Uterus (tissue), 4 donors: ENCODE data around the gene NAP1L5. TPM values are rescaled to one million over a fixed set of nuclear protein-coding genes. Genes with fewer than 3 reads are reported as not detected.

Experiments used
- DNase-seq, 2 donors: peaks; one replicate each; pipeline ENCODE4 v3.0.0-alpha.2; 2019 to 2020
- H3K27ac ChIP-seq, 2 donors: fragments of 200-600 bp; sonication (generic); 1 replicate in 1 of 2; 2 replicates in 1 of 2; pipeline ENCODE4 v1.5.1; 2016 to 2018
- H3K27me3 ChIP-seq, 2 donors: fragments of 200-600 bp; sonication (generic); one replicate each; pipeline ENCODE4 v1.5.1; 2018 to 2019; ENCODE audit warnings: control low read depth in 1 of 2
- H3K36me3 ChIP-seq, 2 donors: fragments of 200-600 bp; sonication (generic); one replicate each; pipeline ENCODE4 v1.5.1; 2019; ENCODE audit warnings: control low read depth in 1 of 2
- H3K4me1 ChIP-seq, 2 donors: fragments of 200-600 bp; sonication (generic); one replicate each; pipeline ENCODE4 v1.5.1; 2018 to 2019; ENCODE audit warnings: control low read depth in 1 of 2
- H3K4me3 ChIP-seq, 2 donors: fragments of 200-600 bp; sonication (generic); 1 replicate in 1 of 2; 2 replicates in 1 of 2; pipeline ENCODE4 v1.5.1; 2018 to 2019; ENCODE audit warnings: mild to moderate bottlenecking in 1 of 2
- H3K9me3 ChIP-seq, 2 donors: fragments of 200-600 bp; sonication (generic); one replicate each; pipeline ENCODE4 v1.5.1; 2019; ENCODE audit warnings: control low read depth in 1 of 2
- CTCF ChIP-seq, 4 experiments: fragments of 200-600 bp in 2 of 4; fragments of 450-650 bp in 2 of 4; sonication (generic) in 2 of 4; IDR thresholded peaks; one replicate each; pipeline ENCODE4 v1.5.1; 2016 to 2019; ENCODE audit warnings: antibody characterized with exemption in 4 of 4, mild to moderate bottlenecking in 2 of 4, moderate library complexity in 1 of 4
- POLR2A ChIP-seq, 2 donors: fragments of 450-650 bp; IDR thresholded peaks; one replicate each; pipeline ENCODE4 v1.6.1; 2016; ENCODE audit warnings: antibody characterized with exemption in 2 of 2, mild to moderate bottlenecking in 1 of 2, moderate library complexity in 1 of 2
- intact Hi-C: fragments of 100-400 bp; cut with DNase I; formaldehyde crosslinking; loops from one replicate; pipeline ENCODE4 v1.15.1; 2023; ENCODE audit warnings: low total_unique reads
- total RNA-seq, 4 donors: library from RNA; depleted of rRNA in 3 of 4; stranded (reverse); fragments of >200 nt in 3 of 4; gene quantifications; one replicate each; pipeline versions ENCODE4 v1.1.0 to v1.2.4, GENCODE V29; 2014 to 2023
- donor health status: DM: yes; HTN: yes; CAD: no.

The NAP1L5 gene
- total RNA-seq, 4 donors from 2014 or later: 3.8 to 15.6 (median 10.4) TPM

DNA sequence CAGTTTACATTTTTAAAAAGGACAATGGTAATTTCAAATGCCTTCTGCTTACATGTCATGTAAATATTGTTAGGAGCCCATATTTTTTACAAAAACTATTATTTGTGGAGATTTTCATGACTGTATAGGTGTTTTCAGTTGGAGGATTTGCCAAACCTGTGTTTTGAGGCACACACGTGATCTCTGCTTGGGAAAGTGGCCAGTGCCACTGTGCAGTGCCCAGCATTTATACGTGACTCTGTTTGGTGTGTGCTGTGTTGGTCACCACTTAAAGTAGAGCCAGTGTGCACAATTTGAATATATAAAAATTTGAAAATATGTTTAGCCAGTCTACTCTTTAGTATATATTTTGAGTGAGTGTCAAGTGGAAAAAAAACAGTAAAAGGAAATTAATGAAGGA, 26.8 kb upstream of the NAP1L5 start:
- TF ChIP-seq POLR2A (IDR thresholded peaks at IDR 0.05) (no peak), CTCF (IDR thresholded peaks at IDR 0.05) (no peak)
- H3K4me1 ChIP-seq: no peaks in the 10 kb centered on the region
- H3K4me3 ChIP-seq: no peak overlapping the region
- intact Hi-C loops: no loop called here
- no peaks in the 10 kb centered on the region for H3K36me3 ChIP-seq
- H3K27ac ChIP-seq: no peak overlapping the region
- no peak for DNase-seq
- no peaks in the 10 kb centered on the region for H3K9me3 ChIP-seq
- no peaks in the 10 kb centered on the region for H3K27me3 ChIP-seq

- H3K27me3 ChIP-seq: no peaks in the 10 kb centered on the region
- no peak overlapping the region for H3K27ac ChIP-seq
- intact Hi-C loops: no loop called here
- TF ChIP-seq POLR2A (IDR thresholded peaks at IDR 0.05): no peak
- no peak for TF ChIP-seq CTCF (IDR thresholded peaks at IDR 0.05)
- no peaks in the 10 kb centered on the region for H3K4me1 ChIP-seq
- no peak overlapping the region for H3K4me3 ChIP-seq
- no peaks in the 10 kb centered on the region for H3K36me3 ChIP-seq
- no peak for DNase-seq
- H3K9me3 ChIP-seq: peaks cover 0 to 1% of the 10 kb centered on the region in 2 donors
These were observed 25.2 kb upstream of the NAP1L5 start for GRCh38 chr4:88722828-88723227.

GRCh38 chr4:88722276-88722780, 24.7 kb upstream of the NAP1L5 start:
- Histone ChIP-seq H3K4me3 (no peak overlapping the region), H3K9me3 (peaks cover 0 to 6% of the 10 kb centered on the region in 2 donors), H3K27ac (no peak overlapping the region), H3K4me1 (no peaks in the 10 kb centered on the region), H3K27me3 (no peaks in the 10 kb centered on the region), H3K36me3 (no peaks in the 10 kb centered on the region)
- no peak for DNase-seq
- no peak for TF ChIP-seq POLR2A (IDR thresholded peaks at IDR 0.05)
- TF ChIP-seq CTCF (IDR thresholded peaks at IDR 0.05): no peak
- intact Hi-C loops: no loop called here

DNA sequence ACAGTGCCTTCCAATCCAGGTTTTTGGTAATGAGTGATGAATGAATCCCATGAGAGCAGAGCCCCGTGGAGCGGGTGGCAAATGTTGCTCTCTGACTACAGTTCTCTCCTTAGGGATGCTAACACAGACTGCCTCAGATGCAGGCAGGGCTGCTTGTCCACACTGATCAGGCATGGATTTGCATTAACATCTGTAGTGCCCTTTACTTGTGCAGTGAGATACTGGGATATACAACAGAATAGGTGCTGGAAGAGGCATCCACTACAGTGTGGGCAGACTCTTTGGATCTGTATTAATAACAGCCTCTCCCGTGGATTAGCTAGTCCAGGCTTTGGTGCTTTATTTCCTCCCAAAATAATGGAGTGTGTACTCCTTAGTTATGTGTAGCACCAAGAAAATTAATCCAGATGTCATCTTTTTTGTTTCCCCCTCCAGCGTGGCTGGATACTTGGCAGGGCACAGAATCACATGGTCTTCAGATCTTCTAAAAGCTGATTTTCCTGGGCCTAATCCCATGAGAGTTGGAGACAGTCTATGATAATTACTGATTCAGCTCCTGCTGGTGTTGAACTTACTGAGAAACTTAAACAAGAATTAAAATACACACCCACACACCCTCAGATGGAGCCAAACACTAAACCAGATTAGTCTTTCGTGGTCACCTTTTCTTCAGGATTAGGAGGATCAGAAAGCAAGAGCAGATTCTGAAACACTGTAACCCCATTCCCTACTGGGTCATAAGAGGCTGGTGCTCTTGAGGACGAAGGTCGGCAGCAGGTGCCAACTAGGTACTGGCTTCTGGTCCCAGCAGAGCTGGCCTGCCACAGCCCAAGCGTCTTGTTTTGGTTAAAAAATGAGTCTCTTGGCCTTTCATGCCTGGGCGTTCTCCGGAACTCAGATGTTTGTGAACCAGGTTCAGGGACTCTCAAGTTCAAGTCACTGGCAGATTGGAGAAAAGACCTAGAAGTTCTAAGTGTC, 23.1 kb upstream of the NAP1L5 start:
- no peak for DNase-seq
- no peak for TF ChIP-seq CTCF (IDR thresholded peaks at IDR 0.05)
- TF ChIP-seq POLR2A (IDR thresholded peaks at IDR 0.05): no peak
- intact Hi-C loops: no loop called here
- Histone ChIP-seq H3K4me3 (no peak overlapping the region), H3K4me1 (no peaks in the 10 kb centered on the region), H3K27ac (no peak overlapping the region), H3K36me3 (no peaks in the 10 kb centered on the region), H3K9me3 (peaks cover 0 to 13% of the 10 kb centered on the region in 2 donors), H3K27me3 (no peaks in the 10 kb centered on the region)

DNA sequence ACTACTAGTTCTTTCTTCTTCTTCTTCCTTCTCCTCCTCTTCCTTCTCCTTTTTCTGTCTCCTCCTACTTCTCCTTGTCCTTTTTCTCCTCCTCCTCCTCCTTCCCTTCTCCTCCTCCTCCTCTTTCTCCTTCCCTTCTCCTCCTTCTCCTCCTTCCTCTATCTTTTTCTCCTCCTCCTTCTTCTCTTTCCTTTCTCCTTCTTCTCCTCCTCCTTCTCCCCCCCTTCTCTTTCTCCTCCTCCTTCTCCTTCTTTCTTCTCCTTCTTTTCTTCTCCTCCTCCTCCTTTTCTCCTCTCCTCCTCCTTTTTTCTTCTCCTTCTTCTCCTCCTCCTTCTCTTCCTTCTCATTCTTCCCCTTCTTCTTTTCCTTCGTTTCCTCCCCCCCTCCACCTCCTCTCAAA, 21.8 kb upstream of the NAP1L5 start:
- no peaks in the 10 kb centered on the region for H3K36me3 ChIP-seq
- H3K4me1 ChIP-seq: no peaks in the 10 kb centered on the region
- H3K27ac ChIP-seq: no peak overlapping the region
- no peak overlapping the region for H3K4me3 ChIP-seq
- H3K27me3 ChIP-seq: no peaks in the 10 kb centered on the region
- no peak for DNase-seq
- H3K9me3 ChIP-seq: peaks cover 0 to 13% of the 10 kb centered on the region in 2 donors
- TF ChIP-seq POLR2A (IDR thresholded peaks at IDR 0.05): no peak
- TF ChIP-seq CTCF (IDR thresholded peaks at IDR 0.05): no peak
- intact Hi-C loops: no loop called here
